ENCODE measurements around the gene TMEM38B. TPM values are rescaled to one million over a fixed set of nuclear protein-coding genes. Genes with fewer than 3 reads are reported as not detected.

The TMEM38B gene, protein sequence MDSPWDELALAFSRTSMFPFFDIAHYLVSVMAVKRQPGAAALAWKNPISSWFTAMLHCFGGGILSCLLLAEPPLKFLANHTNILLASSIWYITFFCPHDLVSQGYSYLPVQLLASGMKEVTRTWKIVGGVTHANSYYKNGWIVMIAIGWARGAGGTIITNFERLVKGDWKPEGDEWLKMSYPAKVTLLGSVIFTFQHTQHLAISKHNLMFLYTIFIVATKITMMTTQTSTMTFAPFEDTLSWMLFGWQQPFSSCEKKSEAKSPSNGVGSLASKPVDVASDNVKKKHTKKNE
- total RNA-seq, result 18.3 TPM

DNA sequence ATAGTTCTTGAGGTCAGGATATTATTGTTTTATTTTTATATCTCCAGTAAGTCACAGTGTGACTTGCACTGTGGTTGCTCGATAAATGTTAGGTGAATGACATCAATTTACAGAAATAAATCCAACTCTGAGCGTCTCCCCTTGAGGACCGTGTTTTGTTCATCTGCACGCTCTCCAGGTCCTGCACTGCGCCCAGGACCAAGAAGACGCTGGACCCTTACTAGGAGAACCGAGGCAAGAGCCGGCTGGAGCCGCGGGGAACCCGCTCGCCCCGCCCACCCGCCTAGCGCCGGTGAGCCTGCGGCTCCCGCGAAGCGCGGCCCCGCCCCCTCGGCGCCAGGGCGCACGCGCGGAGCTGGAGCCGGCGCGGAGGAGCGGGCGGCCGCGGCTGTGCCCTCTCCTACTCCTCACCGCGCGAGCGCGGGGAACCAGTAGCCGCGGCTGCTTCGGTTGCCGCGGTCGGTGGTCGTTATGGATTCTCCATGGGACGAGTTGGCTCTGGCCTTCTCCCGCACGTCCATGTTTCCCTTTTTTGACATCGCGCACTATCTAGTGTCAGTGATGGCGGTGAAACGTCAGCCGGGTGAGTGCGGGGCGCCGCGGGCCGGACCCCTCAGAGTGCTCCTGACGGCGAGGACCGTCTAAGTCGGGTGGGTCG, at the start of gene TMEM38B:
TSS of gene TMEM38B (plus strand) at position 352 of the 658 bp plus-strand sequence. CDS start at position 472, 120 bp downstream.
- peak; percentile 71 to 80 (median 76) for DNase-seq (ENCODE audit: low read depth in 2 of 3, low spot score in 2 of 3)

DNA sequence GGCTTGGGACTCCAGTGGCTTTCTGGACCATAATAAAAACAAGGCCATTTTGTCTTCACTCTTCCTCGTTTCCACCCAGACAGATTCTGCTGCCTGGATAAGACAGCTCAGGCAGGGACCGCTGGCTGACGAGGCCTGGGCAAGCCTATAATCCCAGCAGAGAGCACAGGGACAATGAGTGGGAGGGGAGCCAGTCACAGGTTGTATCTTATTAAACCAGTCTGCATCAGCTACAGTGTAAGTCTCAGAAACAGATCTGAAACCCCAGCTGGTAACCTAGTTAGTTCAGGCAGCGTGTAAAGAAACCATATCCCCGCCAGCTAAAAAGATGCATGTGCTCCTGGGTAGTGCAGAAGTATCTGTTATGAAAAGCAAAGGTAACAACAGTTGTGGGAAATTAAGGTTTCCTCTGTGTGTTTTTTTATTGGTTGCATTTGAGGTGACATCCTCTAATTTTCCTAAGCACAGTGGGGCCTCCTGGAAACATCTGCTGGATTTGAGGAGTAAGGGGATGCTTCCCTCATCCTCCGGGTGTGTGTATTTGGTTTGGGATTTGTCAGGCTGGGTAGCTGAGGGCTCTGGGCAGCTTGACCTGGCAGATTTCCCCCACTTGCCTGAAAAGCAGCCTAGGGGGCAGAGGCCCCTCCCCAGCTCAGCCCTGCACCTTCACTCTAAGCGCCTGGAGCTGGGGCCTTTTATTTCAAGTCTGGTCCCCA, 47.3 kb upstream of the TMEM38B start:
- no peak for DNase-seq (ENCODE audit: low read depth in 2 of 3, low spot score in 2 of 3)

DNA sequence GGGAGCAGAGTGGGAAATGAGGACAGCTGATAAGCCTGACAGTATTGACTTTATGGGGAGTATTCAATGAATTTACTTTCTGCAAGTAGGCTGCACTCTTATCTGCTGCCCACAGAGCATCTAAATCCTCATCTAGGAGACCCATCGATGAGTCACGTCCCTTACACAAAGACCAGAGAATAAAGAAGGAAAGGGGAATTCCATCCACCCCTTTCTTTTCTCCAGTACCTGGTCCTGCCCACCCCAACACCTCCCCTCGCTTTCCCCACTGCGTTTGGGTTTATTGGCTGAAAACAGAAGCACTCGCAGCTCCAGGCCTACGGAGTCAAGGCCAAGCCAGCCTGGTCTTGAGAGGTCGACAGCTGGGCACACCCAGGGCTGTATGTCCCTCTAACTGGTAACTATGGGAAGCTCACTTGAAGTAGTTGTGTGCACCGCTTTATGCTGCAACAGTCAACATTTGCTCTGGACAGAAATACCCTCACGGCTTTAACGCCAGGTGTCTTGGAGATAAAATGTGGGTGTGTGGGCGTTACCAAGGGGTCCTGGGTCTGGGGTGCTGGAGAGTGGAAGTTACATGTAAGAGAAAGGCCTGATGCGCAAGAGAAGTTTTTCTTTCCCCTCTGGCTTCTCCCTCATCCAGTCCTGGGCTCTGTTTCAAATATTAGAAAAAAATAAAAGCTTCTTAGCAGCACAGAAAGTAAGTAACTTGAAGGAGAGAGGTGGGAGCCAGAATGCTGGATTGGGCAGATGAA, 46.6 kb upstream of the TMEM38B start:
- DNase-seq (ENCODE audit: low read depth in 2 of 3, low spot score in 2 of 3), result no peak

DNA sequence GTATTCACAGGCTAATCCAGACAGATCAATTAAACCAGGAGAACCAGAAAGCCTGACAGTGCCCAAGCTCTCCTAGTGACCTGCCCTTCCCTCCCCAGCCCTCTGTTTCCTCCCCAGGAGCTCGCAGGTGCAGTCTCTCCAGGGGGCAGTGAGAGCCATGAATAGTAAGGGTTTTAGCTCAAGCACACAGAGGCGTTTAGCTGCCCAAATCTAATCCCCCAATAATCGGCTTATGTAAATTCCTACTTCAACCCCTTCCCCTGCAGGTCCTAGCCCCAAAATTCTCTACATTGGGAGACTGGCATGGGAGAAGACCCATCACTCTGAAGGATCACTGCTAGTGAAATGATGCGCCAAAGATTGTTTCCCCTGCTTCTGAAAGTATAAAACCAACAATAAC, 42.5 kb upstream of the TMEM38B start:
- no peak for DNase-seq (ENCODE audit: low read depth in 2 of 3, low spot score in 2 of 3)

DNA sequence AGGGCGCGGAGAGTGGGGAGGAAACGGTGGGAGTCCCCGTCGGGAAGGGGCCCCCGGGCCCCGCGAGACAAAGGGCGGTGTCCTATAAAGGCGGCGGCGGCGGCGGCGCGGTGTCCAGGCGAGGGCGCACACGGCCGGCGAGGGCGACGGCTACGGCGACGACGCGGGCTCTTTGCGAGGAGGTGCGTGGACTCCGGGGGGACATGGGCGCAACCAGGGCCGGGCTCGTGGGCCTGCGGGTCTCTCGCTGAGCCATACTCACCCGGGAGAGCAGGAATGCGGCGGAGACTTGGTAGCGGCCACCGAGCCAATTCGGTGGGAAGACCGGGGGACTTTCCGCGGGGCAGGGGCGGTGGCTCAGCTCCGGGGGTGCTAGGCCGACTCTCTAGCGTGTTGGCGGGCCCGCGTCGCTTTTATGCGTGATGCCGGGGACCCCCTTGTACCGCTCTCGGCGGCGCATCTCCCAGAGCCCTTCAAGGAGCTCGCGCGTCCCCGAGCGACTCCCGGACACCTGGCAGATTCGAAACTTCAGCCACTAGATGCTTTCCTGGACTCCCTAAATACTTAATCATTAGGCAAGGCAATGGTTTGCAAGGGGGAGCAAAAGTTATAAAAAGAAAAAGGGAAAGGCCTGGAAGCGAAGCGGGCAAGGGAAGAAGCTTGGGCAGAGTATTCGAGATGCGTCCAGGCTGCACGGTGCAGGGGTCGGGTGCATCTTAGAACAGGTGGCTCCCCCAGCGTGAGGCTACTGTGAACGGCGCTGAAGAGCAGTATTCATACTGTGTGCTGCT, 38.0 kb upstream of the TMEM38B start:
- peak in 2 of 3 donors; percentile 36 to 49 for DNase-seq (ENCODE audit: low read depth in 2 of 3, low spot score in 2 of 3)

DNA sequence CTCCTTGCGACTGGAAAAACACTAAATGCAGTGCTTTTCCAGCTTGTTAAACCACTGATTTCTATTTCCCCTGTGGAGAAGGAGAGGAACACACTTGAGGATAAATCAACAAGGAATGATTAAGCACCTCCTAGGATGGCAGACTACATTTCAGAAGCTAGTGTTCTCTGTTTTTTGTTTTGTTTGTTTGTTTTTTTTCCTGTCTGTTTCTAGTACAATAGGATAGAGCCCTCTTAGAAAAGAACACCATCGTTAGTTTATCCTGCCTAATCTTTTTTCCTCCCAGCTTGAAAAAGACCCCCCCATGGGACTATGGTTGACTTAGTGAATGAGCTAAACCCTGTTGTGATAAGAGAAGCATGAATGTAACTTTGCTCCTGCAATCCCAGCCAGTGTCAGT, 36.0 kb upstream of the TMEM38B start:
- DNase-seq (ENCODE audit: low read depth in 2 of 3, low spot score in 2 of 3), result no peak

DNA sequence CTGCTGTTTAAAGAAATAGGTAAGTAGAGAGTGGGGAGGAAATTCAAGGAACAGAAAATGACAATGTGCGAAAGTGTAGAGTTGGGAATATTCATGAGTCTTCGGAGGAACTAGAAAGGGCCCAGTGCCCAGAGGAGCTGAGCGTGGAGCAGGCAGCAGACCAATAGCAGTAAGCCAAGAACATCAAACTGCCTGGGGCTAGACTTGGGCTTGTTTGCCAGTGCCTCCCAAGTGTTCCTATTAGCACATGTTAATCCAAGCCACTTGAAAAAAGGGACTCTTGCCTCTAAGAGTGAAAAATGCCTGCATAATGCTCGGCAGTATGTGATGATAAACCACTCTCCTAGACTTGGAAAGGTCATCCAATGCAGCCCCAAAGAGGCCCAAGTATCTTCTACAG, 33.3 kb upstream of the TMEM38B start:
- no peak for DNase-seq (ENCODE audit: low read depth in 2 of 3, low spot score in 2 of 3)

DNA sequence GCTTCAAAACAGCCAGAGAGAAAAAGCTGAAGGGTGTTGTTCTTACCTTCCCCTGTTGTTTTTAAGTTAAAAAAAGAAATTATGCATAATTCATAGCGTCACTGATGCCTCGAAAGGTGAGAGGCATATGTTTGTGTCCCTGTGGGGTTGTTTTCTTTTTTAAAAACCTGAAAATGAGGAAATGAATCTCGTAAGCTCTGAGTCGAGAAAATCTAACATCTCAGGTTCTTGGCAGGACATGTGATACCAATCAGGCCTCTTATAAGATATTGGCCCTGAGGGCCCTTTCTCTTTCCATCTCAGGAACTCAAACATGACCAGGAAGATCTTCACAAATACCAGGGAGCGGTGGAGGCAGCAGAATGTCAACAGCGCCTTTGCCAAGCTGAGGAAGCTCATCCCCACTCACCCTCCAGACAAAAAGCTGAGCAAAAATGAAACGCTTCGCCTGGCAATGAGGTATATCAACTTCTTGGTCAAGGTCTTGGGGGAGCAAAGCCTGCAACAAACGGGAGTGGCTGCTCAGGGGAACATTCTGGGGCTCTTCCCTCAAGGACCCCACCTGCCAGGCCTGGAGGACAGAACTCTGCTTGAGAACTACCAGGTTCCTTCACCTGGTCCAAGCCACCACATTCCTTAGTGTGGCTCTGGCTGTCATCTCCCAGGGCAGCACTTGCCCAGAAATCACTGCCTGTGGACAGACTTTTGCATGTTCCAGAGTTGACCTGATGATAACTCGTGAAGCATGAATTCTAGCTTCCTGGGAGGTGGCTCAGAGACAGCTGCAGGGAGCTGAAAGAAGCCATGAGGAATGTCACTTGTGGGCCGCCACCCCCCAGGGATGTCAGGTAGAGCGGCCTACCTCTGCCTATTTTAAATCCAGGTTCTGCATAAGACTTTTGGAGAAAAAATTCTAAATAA, 31.9 kb upstream of the TMEM38B start, which contains the start of gene TAL2:
TSS of gene TAL2 (plus strand) at position 274 of the 921 bp plus-strand sequence. CDS start at position 314, 40 bp downstream.
- DNase-seq (ENCODE audit: low read depth in 2 of 3, low spot score in 2 of 3), result no peak

DNA sequence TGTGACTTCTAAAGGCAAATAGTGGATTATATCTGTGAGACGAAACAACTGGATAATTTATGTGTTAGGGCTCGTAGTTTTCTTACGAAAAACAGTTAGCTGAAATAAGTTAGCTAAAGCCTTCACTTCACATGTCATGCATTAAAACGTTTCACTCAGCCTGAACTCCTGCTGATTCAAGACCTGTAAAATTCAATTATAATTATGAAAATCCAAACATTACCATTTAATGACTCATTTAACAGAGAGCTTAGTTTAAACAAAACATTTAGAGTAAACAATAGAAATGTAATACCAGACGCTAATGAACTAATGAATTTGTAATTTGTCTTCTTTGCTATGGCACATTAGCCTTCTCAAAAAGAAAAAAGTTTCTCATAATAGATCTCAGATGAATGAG, 30.4 kb upstream of the TMEM38B start:
- DNase-seq (ENCODE audit: low read depth in 2 of 3, low spot score in 2 of 3), result no peak

DNA sequence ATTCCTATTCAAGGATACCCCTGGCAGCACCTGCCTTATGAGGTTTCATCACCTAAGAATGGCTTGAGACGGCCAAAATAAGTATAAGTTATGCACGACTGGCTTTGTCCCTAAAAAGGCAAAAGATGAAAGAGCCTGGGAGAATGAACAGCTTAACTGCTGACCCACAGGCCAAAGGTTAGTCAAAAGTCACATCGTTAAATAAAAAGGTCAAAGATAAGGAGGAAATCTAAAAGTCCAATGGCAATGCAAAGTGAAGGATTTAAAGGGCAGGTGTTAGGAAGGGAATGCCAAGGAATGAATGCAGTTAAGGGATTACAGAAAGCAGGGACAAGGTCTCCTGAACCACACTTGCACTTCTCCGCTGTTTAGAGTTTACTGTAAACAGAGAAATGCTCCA, 26.5 kb upstream of the TMEM38B start:
- DNase-seq (ENCODE audit: low read depth in 2 of 3, low spot score in 2 of 3), result no peak

DNA sequence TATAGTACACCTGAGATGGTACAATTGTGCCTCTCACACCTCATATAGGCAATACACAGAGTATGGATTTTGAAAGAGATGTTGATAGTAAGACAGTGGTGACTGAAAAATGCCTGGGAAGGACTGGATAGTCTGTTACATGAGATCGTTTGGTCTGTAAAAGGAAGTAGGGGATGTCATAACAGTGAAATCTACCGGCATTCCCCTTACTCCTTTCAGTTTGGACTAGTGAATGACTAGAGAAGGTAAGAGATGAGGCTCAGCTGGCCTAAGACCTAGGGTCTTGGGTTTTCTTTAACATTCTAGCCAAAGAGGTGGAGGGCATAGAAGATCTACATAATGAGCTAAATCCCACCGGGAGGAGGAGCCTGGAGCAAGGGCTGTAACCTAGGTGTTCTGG, 24.0 kb upstream of the TMEM38B start:
- no peak for DNase-seq (ENCODE audit: low read depth in 2 of 3, low spot score in 2 of 3)

DNA sequence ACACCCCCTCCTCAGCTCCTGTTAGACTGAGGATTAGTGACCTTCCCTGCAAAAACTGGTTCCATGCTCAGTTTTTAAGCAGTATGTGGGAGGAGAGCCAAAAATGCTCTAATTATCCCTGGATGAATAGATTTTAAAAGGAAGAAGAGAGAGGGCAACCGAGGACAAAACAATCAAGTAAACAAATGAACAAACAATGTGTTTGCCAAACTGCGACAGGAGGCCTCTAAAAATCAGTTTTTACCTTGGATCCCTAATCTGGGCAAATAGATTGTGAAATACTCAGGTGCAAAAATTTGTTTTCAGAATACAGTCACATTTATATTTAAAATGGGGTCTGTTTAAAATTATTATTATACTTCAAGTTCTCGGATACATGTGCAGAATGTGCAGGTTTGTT, 23.6 kb upstream of the TMEM38B start:
- DNase-seq (ENCODE audit: low read depth in 2 of 3, low spot score in 2 of 3), result no peak

DNA sequence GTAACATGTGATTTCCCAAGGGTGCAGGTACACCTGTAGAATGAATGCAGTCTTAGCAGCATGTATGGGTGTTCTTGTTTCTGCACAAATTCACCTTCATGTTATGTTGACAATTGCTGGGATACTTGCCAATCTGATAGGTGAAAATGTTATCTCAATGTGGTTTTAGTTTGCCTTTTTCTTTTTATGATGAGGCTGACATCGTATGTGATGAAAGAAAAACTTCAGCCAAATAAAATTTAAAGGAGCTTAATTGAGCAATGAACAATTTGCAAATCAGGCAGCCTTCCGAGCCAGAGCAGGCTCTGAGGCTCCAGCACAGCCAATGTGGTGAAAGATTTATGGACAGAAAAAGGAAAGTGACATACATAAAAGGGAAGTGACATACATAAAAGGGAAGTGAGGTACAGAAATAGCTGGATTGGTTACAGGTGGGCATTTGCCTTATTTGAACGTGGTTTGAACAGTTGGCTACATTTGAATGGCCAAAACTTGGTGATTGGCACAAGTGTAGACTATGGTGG, 21.6 kb upstream of the TMEM38B start:
- peak in 2 of 3 donors; percentile 55 to 85 for DNase-seq (ENCODE audit: low read depth in 2 of 3, low spot score in 2 of 3)

DNA sequence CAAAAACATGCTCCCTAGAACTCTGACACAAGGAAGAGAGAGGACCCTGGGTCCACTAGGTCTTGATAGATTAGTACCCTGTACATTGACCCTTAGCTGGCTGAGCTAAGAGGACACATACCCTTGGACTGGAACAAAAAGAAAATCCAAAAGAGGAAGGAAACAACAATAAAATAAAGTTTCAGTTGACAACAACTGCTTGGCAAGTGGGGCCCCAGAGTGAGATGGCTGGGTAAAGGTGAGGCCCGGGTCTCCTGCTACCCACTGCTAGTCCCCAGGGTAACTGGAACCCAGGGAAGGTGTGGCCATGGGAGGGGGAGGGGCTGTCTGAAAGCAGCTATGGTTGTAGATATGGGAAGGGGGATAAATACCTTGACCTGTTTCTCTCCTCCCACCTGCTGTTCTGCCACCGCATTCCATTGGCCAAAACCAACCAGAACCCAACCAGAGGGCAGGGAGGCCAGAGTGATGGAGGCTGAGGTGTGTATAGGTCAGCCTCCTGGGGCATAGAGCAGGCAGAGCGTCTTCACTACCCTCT, 20.4 kb upstream of the TMEM38B start:
- DNase-seq (ENCODE audit: low read depth in 2 of 3, low spot score in 2 of 3), result no peak

DNA sequence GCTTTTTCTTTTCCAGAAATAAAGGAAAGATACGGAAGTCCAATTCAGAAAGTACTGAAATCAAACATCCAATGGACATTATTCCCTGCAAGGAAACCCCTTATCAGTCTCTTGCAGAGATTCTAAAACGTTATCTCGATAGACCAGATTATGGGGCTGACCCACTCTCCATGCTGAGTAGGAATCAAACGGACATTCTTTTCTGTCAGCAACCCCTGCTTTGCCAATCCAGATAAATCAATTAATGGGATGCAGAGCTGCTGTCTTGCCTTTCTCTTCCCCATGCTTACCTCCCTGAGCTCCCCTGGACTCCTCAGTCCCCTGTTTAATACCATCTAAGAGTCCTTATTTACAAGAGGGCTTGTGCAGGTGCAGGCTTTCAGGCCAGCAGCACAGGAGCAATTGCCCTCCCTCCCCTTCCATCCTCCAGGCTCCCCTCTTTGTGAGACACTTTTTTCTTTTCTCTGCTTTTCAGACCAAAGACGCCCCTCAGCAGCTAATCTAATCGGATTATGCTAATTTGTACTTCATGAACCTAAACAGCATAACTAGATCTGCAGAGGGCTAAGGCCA, 17.9 kb upstream of the TMEM38B start:
- no peak for DNase-seq (ENCODE audit: low read depth in 2 of 3, low spot score in 2 of 3)

DNA sequence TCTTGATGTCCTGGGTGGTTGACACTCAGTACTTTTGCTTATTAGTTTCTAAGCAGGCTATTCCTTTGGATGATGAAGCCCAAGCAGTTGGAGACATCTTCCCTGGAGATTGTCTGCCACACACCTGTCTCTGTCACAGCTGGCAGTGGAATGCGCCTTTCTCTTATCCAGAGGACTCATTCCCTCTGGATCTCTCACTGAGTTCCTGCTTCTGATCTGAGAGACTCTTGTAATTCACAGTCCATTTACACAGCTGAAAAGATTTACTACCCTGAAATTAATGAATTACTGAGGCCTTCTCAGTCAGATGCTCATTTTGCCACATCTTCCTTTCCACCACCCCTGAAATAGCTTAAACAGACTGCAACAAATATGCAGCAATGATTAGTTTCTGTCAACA, 16.2 kb upstream of the TMEM38B start:
- DNase-seq (ENCODE audit: low read depth in 2 of 3, low spot score in 2 of 3), result no peak

DNA sequence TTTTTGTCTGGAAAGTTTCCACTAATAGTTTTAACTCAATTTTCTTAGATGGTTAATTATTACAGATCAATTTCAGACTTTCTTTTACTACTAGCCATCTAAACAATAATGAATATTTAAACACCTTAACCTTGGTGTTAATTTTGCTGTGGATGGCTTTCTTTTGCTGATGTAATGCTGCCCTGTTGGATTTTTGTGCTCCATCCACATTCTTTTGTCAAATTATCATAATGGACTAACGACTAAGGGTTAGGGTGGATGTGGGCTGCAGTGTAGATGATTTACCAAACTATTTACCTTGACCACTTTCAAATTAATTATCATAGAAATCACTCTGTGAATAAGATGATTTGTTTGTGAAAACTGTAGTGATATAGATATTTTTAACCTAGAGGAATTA, 15.6 kb upstream of the TMEM38B start:
- DNase-seq (ENCODE audit: low read depth in 2 of 3, low spot score in 2 of 3), result no peak

All from hematopoietic multipotent progenitor cell (in vitro differentiated cells).